ENCODE results near the gene OR8G1. TPM values are rescaled to one million over a fixed set of nuclear protein-coding genes. Genes with fewer than 3 reads are reported as not detected.
"Not testable (repeated sequence)": the region's sequence is repeated elsewhere in the genome, so short reads cannot be mapped to it uniquely, and the experiment has no call there.

Gene OR8G1
- polyA plus RNA-seq, 4 donors: not detected

DNA sequence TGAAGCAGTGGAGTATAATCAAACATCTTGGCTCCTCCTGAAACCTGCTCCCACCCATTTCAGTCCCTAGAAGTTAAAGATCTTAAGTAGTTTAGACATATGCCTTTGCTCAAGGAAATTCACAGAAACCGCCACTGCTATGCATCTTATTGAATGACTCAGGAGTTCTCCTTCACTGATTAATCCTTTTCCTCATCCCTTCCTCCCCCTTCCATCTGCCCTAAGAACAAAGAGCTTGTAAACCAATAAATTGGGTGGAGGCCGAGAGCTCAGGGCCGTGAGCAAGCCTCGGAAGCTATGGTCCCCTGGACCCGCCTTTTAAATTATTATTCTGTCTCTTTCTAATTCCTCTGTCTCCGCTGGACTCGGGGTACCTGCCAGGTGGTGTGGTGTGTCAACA lies 30.0 kb downstream of the OR8G1 start:
- DNase-seq, FAIRE-seq: not testable (repeated sequence)
- 14 to 50% (median 29%) methylated on average over 7 of the region's 7 CpGs for WGBS, 3 donors

DNA sequence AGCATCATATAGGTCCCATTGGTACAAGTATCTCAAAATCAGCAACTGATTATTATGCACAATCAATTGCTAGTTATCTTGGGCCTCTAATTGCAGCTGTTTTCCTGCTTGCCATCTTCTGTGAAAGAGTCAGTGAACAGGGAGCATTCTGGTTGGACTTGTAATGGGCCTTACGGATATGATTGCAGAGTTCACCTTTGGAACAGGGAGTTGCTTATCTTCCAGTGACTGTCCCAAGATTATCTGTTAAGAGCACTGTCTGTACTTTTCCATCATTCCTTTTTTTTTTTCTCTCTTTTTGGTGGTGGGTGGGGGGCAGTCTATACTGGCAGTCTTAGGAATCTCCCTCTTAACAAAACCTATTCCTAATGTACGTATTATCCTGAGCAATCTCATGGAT lies 33.1 kb downstream of the OR8G1 start:
- no peaks in the 10 kb centered on the region for H3K4me1 ChIP-seq (ENCODE audit: control insufficient read depth in 3 of 3, insufficient read depth in 2 of 3, low read depth in 1 of 3, low read length in 2 of 3)
- no peaks in the 10 kb centered on the region for H3K27me3 ChIP-seq (ENCODE audit: control insufficient read depth in 3 of 3, insufficient read depth in 3 of 3, low read length in 3 of 3)
- 47 to 67% (median 57%) methylated on average over 2 of the region's 2 CpGs for WGBS, 3 donors
- H3K27ac ChIP-seq (ENCODE audit: low read depth in 1 of 3, low read length in 2 of 3): no peak overlapping the region
- FAIRE-seq: no peak
- no peaks in the 10 kb centered on the region for H3K36me3 ChIP-seq (ENCODE audit: control insufficient read depth in 3 of 3, insufficient read depth in 2 of 3, low read depth in 1 of 3, low read length in 3 of 3)
- H3K4me3 ChIP-seq (ENCODE audit: low read depth in 1 of 3, low read length in 3 of 3): no peak overlapping the region
- peak; percentile 3 to 45 for DNase-seq
- no peaks in the 10 kb centered on the region for H3K9me3 ChIP-seq (ENCODE audit: control insufficient read depth in 2 of 2, insufficient read depth in 1 of 2, low read depth in 1 of 2, low read length in 1 of 2)

More for the DNA sequence above, 30.0 kb downstream of the OR8G1 start:
- H3K9me3 ChIP-seq (ENCODE audit: control insufficient read depth in 2 of 2, insufficient read depth in 1 of 2, low read depth in 1 of 2, low read length in 1 of 2); H3K27ac ChIP-seq (ENCODE audit: low read depth in 1 of 3, low read length in 2 of 3); H3K36me3 ChIP-seq (ENCODE audit: control insufficient read depth in 3 of 3, insufficient read depth in 2 of 3, low read depth in 1 of 3, low read length in 3 of 3); H3K4me1 ChIP-seq (ENCODE audit: control insufficient read depth in 3 of 3, insufficient read depth in 2 of 3, low read depth in 1 of 3, low read length in 2 of 3); H3K4me3 ChIP-seq (ENCODE audit: low read depth in 1 of 3, low read length in 3 of 3); H3K27me3 ChIP-seq (ENCODE audit: control insufficient read depth in 3 of 3, insufficient read depth in 3 of 3, low read length in 3 of 3): not testable (repeated sequence)

DNA sequence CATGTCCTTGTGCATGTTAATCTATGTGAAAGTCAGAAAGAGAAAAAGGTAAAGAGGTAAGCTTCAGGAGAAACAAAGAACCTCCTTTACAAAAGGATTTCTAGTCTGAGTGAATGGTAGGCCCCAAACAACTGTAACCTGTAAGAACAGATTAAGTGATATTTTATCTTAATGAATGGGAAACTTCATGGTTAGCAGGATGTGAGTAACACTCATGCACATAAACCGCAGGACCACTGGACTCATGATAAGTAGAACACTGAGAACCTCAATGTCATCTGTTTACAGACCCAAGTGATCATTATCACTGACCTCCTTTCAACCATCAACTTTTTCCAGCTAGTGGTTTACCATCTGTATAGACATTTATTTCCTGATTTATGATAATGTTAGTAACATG lies 35.2 kb downstream of the OR8G1 start:
- no peak overlapping the region for H3K4me3 ChIP-seq (ENCODE audit: low read depth in 1 of 3, low read length in 3 of 3)
- H3K4me1 ChIP-seq (ENCODE audit: control insufficient read depth in 3 of 3, insufficient read depth in 2 of 3, low read depth in 1 of 3, low read length in 2 of 3): no peaks in the 10 kb centered on the region
- no peaks in the 10 kb centered on the region for H3K9me3 ChIP-seq (ENCODE audit: control insufficient read depth in 2 of 2, insufficient read depth in 1 of 2, low read depth in 1 of 2, low read length in 1 of 2)
- FAIRE-seq (no peak), DNase-seq (peak in 1 of 2 donors; percentile 2)
- H3K27me3 ChIP-seq (ENCODE audit: control insufficient read depth in 3 of 3, insufficient read depth in 3 of 3, low read length in 3 of 3): no peaks in the 10 kb centered on the region
- no peak overlapping the region for H3K27ac ChIP-seq (ENCODE audit: low read depth in 1 of 3, low read length in 2 of 3)
- H3K36me3 ChIP-seq (ENCODE audit: control insufficient read depth in 3 of 3, insufficient read depth in 2 of 3, low read depth in 1 of 3, low read length in 3 of 3): no peaks in the 10 kb centered on the region
- WGBS, 3 donors: 40 to 62% (median 55%) methylated on average over 1 of the region's 1 CpG

DNA sequence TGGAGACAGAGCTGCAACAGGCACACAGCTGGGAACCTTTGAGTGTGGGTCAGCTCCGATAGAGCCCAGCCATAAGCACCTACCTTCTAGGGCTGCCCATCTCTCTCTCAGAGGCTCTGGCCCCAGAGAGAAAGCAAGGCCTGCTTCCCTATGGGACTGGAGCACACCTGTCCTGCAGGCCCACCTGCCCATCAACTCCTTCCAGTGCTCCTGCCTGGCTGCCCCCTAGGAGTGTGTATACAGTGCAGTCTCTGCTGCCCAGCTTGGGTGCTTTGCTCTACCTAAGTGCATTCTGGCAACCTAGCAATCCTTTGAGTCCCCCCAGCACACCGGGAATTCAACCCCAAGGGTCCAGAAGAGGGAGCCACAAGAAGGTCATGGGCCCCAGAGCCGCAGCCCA lies 36.3 kb downstream of the OR8G1 start:
- 58 to 85% (median 72%) methylated on average over 3 of the region's 3 CpGs for WGBS, 3 donors
- no peak for DNase-seq
- no peaks in the 10 kb centered on the region for H3K9me3 ChIP-seq (ENCODE audit: control insufficient read depth in 2 of 2, insufficient read depth in 1 of 2, low read depth in 1 of 2, low read length in 1 of 2)
- no peaks in the 10 kb centered on the region for H3K36me3 ChIP-seq (ENCODE audit: control insufficient read depth in 3 of 3, insufficient read depth in 2 of 3, low read depth in 1 of 3, low read length in 3 of 3)
- no peak overlapping the region for H3K4me3 ChIP-seq (ENCODE audit: low read depth in 1 of 3, low read length in 3 of 3)
- no peak for FAIRE-seq
- peak overlapping the region in 1 of 3 donors; percentile 45 for H3K27ac ChIP-seq (ENCODE audit: low read depth in 1 of 3, low read length in 2 of 3)
- H3K4me1 ChIP-seq (ENCODE audit: control insufficient read depth in 3 of 3, insufficient read depth in 2 of 3, low read depth in 1 of 3, low read length in 2 of 3): no peaks in the 10 kb centered on the region
- no peaks in the 10 kb centered on the region for H3K27me3 ChIP-seq (ENCODE audit: control insufficient read depth in 3 of 3, insufficient read depth in 3 of 3, low read length in 3 of 3)

DNA sequence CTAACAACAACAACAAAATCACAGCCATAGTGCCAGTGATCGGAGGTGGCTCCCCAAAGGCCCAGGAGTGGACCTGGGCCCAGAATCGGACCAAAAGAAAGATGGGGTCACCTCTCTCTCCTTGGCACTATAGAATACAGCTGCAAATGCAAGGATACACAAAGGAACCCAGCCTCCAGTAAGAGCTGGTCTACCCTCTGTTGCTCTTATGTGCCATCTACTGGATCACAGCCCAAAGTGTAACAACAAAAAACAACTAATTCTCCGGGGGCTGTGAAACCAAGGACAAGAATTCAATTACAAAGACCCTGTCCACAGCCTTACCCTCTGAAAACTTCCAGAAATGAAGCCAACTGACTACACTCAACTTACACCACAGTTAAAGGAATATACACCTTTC lies 36.9 kb downstream of the OR8G1 start:
- FAIRE-seq (no peak), DNase-seq (no peak)
- no peak overlapping the region for H3K4me3 ChIP-seq (ENCODE audit: low read depth in 1 of 3, low read length in 3 of 3)
- no peaks in the 10 kb centered on the region for H3K4me1 ChIP-seq (ENCODE audit: control insufficient read depth in 3 of 3, insufficient read depth in 2 of 3, low read depth in 1 of 3, low read length in 2 of 3)
- no peaks in the 10 kb centered on the region for H3K9me3 ChIP-seq (ENCODE audit: control insufficient read depth in 2 of 2, insufficient read depth in 1 of 2, low read depth in 1 of 2, low read length in 1 of 2)
- no peaks in the 10 kb centered on the region for H3K27me3 ChIP-seq (ENCODE audit: control insufficient read depth in 3 of 3, insufficient read depth in 3 of 3, low read length in 3 of 3)
- no peaks in the 10 kb centered on the region for H3K36me3 ChIP-seq (ENCODE audit: control insufficient read depth in 3 of 3, insufficient read depth in 2 of 3, low read depth in 1 of 3, low read length in 3 of 3)
- peak overlapping the region in 1 of 3 donors; percentile 3 for H3K27ac ChIP-seq (ENCODE audit: low read depth in 1 of 3, low read length in 2 of 3)
- WGBS, 3 donors: 61 to 78% (median 75%) methylated on average over 3 of the region's 3 CpGs

DNA sequence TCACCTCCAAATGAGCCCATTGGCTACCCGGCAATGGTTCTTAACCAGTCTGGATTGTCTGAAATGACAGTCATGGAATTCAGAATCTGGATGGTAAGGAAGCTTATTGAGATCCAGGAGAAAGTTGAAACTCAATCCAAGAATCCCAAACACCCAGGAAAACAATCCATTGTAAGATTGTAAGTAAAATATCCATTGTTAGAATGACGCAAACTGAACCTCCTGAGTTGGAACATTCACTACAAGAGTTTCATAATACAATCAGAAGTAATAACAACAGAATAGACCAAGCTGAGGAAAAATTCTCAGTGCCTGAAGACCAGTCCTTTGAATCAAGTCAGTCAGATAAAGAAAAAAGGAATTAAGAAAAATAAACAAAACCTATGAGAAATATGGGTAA lies 37.4 kb downstream of the OR8G1 start:
- no peaks in the 10 kb centered on the region for H3K4me1 ChIP-seq (ENCODE audit: control insufficient read depth in 3 of 3, insufficient read depth in 2 of 3, low read depth in 1 of 3, low read length in 2 of 3)
- no peaks in the 10 kb centered on the region for H3K36me3 ChIP-seq (ENCODE audit: control insufficient read depth in 3 of 3, insufficient read depth in 2 of 3, low read depth in 1 of 3, low read length in 3 of 3)
- no peak overlapping the region for H3K27ac ChIP-seq (ENCODE audit: low read depth in 1 of 3, low read length in 2 of 3)
- H3K27me3 ChIP-seq (ENCODE audit: control insufficient read depth in 3 of 3, insufficient read depth in 3 of 3, low read length in 3 of 3): no peaks in the 10 kb centered on the region
- DNase-seq (no peak), FAIRE-seq (no peak)
- WGBS, 3 donors: 62 to 87% (median 63%) methylated on average over 2 of the region's 2 CpGs
- H3K9me3 ChIP-seq (ENCODE audit: control insufficient read depth in 2 of 2, insufficient read depth in 1 of 2, low read depth in 1 of 2, low read length in 1 of 2): no peaks in the 10 kb centered on the region
- H3K4me3 ChIP-seq (ENCODE audit: low read depth in 1 of 3, low read length in 3 of 3): no peak overlapping the region

DNA sequence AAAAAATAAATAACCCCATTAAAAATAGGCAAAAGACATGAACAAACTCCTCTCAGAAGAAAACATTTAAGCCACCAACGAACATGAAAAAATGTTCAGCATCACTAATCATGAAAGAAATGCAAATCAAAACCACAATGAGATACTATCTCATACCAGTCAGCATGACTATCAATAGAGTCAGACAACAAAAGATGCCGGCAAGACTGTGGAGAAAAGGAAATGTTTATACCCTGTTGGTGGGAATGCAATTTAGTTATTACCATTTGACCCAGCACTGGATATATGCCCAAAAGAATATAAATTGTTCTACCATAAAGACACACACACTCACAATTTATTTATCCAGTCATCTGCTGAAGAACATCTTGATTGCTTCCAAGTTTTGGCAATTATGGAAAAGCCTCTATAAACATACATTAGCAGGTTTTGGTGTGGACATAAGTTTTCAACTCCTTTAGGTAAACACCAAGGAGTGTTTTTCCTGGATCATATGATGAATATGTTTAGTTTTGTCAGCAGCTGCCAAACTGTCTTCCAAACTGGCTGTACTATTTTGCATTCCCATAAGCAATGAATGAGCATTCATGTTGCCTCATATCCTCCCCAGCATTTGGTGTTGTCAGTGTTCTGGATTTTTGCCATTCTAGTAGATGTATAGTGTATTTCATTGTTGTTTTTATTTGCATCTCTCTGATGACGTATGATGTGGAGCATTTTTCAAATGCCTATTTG lies 44.9 kb downstream of the OR8G1 start:
- DNase-seq: no peak
- H3K36me3 ChIP-seq (ENCODE audit: control insufficient read depth in 3 of 3, insufficient read depth in 2 of 3, low read depth in 1 of 3, low read length in 3 of 3): no peaks in the 10 kb centered on the region
- H3K27me3 ChIP-seq (ENCODE audit: control insufficient read depth in 3 of 3, insufficient read depth in 3 of 3, low read length in 3 of 3): no peaks in the 10 kb centered on the region
- no peak for FAIRE-seq
- no peaks in the 10 kb centered on the region for H3K9me3 ChIP-seq (ENCODE audit: control insufficient read depth in 2 of 2, insufficient read depth in 1 of 2, low read depth in 1 of 2, low read length in 1 of 2)
- WGBS, 3 donors: 51 to 66% (median 65%) methylated on average over 3 of the region's 3 CpGs
- no peak overlapping the region for H3K27ac ChIP-seq (ENCODE audit: low read depth in 1 of 3, low read length in 2 of 3)
- H3K4me3 ChIP-seq (ENCODE audit: low read depth in 1 of 3, low read length in 3 of 3): no peak overlapping the region
- H3K4me1 ChIP-seq (ENCODE audit: control insufficient read depth in 3 of 3, insufficient read depth in 2 of 3, low read depth in 1 of 3, low read length in 2 of 3): no peaks in the 10 kb centered on the region

DNA sequence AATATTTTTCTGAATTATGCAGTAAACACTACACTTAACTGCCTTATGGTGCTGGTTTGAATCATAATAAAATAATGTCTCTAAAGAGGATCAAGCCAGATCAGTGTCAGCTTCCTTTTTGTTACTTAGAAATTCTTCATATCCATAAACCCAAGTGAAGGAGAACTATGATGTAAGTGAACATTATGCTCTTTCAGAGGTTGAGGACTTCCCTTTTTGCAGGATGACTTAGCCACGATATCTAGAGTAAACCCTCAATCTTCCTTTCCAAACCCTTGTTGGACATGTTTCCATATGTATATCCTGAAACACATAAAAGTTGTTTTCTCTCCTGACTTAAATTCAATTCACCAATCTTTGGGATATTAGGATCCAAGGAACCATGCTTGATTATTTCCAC lies 53.8 kb downstream of the OR8G1 start:
- no peak for DNase-seq
- no peaks in the 10 kb centered on the region for H3K36me3 ChIP-seq (ENCODE audit: control insufficient read depth in 3 of 3, insufficient read depth in 2 of 3, low read depth in 1 of 3, low read length in 3 of 3)
- H3K27ac ChIP-seq (ENCODE audit: low read depth in 1 of 3, low read length in 2 of 3): no peak overlapping the region
- no peak for FAIRE-seq
- WGBS, 3 donors: 65 to 69% (median 65%) methylated on average over 1 of the region's 1 CpG
- no peaks in the 10 kb centered on the region for H3K4me1 ChIP-seq (ENCODE audit: control insufficient read depth in 3 of 3, insufficient read depth in 2 of 3, low read depth in 1 of 3, low read length in 2 of 3)
- H3K27me3 ChIP-seq (ENCODE audit: control insufficient read depth in 3 of 3, insufficient read depth in 3 of 3, low read length in 3 of 3): no peaks in the 10 kb centered on the region
- H3K4me3 ChIP-seq (ENCODE audit: low read depth in 1 of 3, low read length in 3 of 3): no peak overlapping the region
- H3K9me3 ChIP-seq (ENCODE audit: control insufficient read depth in 2 of 2, insufficient read depth in 1 of 2, low read depth in 1 of 2, low read length in 1 of 2): no peaks in the 10 kb centered on the region

DNA sequence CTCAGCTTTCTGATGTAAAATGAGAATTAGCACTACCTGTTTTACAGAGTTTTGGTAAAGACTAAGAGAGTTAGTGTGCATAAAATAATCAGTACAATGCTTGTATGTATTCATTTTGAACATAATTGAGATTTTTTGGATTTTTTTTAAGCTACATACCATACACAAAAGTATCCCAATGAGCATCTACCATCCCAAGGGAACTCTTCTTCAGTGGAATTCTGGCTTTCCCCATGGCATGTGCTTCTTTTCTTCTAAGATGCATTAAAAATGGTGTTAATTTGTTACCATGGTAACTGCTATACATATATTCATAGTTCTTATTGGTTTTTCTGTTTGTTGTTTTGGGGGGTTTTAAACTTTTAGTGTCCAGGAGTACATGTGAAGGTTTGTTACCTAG lies 55.1 kb downstream of the OR8G1 start:
- Histone ChIP-seq H3K9me3 (ENCODE audit: control insufficient read depth in 2 of 2, insufficient read depth in 1 of 2, low read depth in 1 of 2, low read length in 1 of 2) (no peaks in the 10 kb centered on the region), H3K4me3 (ENCODE audit: low read depth in 1 of 3, low read length in 3 of 3) (no peak overlapping the region), H3K27me3 (ENCODE audit: control insufficient read depth in 3 of 3, insufficient read depth in 3 of 3, low read length in 3 of 3) (no peaks in the 10 kb centered on the region), H3K36me3 (ENCODE audit: control insufficient read depth in 3 of 3, insufficient read depth in 2 of 3, low read depth in 1 of 3, low read length in 3 of 3) (no peaks in the 10 kb centered on the region), H3K4me1 (ENCODE audit: control insufficient read depth in 3 of 3, insufficient read depth in 2 of 3, low read depth in 1 of 3, low read length in 2 of 3) (no peaks in the 10 kb centered on the region), H3K27ac (ENCODE audit: low read depth in 1 of 3, low read length in 2 of 3) (no peak overlapping the region)
- DNase-seq (no peak), FAIRE-seq (no peak)

All from small intestine (tissue), 7 donors.